NCI-H1048 (cell line): ENCODE data around the gene H2BW2.
"Not testable (repeated sequence)": the region's sequence is repeated elsewhere in the genome, so short reads cannot be mapped to it uniquely, and the experiment has no call there.

Source experiments
- DNase-seq: peaks from one replicate; lab custom pipeline; 2025; lab: John Stamatoyannopoulos, UW

H2BW2 gene

DNA sequence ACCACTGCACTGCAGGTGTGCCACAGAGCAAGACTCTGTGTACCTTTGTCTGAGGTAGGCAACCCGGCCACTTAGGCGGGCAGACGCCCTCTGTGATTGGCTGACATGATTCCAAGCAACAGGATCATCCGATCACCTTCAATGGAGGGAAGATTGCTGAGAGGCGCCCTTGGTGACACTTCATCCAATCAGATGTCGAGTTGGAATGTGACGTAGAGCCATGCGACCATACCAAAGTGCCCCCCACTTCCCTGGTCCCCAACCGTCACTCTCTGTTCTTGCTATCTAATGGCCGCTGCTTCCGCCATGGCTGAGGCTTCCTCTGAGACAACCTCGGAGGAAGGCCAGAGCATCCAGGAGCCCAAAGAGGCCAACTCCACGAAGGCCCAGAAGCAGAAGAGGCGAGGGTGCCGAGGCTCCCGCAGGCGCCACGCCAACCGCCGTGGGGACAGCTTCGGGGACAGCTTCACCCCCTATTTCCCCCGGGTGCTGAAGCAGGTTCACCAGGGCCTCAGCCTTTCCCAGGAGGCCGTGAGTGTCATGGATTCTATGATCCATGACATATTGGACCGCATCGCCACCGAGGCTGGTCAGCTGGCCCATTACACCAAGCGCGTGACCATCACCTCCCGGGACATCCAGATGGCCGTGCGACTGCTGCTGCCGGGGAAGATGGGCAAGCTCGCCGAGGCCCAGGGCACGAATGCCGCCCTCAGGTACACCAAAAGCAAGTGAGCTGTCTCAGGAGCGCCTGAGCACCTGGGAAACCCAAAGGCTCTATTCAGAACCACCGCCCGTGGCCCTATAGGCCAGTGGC lies at the start of gene H2BW2:
Gene H2BW2, plus strand, starts transcription at position 268 of the 817 bp plus-strand sequence. Its CDS starts 39 bp downstream, at position 307.
- no peak for DNase-seq

DNA sequence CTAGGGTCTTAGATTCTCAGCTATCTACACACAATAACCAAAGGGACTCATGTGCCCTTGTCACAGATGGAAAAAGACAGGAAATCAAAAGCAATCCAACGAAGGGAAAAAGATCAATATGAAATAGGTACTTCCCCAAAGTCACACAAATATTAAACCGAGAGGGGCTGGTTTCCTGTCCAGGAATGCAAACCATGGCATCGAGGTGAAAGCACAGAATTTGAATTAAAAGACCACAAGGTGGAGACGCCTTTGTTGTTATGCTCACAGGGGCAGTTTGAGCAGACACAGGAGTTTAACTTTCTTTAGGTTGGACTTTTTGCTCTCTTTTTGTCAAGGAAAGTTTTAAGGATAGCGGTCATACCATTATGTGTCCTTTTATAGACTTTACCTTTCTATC lies 40.5 kb upstream of the H2BW2 start:
- DNase-seq, result no peak

DNA sequence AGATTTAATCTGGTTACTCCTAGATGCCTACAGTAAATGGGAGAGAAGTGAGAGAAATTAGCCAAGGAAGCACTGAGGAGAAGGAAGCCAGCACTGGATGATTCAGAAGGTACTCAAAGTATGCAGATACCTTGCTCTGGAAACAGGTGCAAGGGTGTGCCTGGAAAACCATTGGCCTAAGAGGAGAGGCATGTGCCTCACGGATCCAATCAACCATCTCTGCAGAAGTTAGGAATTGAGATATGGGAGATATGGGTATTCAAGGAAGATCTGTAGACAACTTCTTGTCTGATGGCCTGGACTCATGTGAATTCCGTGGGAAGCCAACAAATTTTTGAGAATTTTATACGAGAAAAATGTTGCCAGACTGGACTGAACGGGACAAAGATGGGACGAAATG lies 30.9 kb upstream of the H2BW2 start:
- DNase-seq, result no peak

DNA sequence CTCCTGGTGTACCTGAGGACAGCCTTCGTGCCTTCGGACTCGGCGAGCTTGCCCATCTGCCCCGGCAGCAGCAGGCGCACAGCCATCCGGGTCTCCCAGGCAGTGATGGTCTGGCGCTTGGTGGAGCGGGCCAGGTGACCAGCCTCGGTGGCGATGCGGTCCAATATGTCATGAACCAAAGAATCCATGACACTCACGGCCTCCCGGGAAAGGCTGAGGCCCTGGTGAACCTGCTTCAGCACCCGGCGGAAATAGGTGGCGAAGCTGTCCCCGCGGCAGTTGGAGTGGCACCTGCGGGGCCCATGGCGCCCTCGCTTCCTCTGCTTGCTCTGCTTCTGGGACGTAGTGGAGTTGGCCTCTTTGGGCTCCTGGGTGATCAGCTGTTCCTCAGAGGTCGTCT lies 26.6 kb upstream of the H2BW2 start:
- no peak for DNase-seq

DNA sequence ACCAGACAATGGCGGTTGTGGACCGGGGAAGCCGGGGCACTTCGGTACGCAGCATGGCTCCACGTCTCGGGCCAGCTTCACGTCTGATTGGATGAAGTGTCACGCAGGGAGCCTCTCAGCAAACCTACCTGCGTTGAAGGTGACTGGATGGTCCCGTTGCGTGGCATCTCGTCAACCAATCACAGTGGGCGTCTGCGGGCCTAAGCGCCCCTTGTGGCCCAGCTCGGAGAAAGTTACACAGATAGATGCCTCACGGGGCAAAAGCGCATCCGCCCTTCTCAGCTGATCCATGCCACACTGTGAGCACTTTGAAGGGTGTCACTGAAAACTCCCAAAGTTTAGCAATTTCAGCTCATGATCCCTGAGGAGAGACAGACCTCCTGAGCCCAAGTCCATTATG lies 26.1 kb upstream of the H2BW2 start, which contains the start of gene H2BW1:
Gene H2BW1, minus strand, starts transcription at position 103 of the 400 bp plus-strand sequence. CDS start 132 bp downstream, outside the sequence.
- no peak for DNase-seq

DNA sequence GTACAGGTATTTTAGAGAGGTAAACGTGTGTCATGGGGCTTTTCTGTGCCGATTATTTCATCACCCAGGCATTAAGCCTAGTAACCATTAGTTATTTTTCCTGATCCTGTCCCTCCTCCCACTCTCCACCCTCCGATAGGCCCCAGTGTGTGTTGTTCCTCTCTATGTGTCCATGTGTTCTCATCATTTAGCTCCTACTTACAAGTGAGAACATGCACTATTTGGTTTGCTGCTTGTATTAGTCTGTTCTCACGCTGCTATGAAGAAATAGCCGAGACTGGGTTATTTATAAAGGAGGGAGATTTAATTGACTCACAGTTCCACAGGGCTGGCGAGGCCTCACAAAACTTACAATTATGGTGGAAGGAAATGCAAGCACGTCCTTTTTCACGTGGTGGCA lies 24.2 kb upstream of the H2BW2 start:
- DNase-seq, result not testable (repeated sequence)

DNA sequence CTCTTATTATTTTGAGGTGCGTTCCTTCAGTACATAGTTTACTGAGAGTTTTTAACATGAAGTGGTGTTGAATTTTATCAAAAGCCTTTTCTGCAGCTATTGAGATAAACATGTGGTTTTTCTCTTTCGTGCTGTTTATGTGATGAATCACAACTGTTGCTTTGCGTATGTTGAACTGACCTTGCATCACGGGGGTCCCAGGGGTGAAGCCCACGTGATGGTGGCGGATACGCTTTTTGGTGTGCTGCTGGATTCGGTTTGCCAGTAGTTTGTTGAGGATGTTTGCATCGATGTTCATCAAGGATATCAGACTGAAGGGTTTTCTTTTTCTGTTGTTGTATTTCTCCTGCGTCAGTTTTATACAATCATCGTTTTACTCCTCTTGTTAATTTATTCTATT lies 21.6 kb upstream of the H2BW2 start:
- no peak for DNase-seq

DNA sequence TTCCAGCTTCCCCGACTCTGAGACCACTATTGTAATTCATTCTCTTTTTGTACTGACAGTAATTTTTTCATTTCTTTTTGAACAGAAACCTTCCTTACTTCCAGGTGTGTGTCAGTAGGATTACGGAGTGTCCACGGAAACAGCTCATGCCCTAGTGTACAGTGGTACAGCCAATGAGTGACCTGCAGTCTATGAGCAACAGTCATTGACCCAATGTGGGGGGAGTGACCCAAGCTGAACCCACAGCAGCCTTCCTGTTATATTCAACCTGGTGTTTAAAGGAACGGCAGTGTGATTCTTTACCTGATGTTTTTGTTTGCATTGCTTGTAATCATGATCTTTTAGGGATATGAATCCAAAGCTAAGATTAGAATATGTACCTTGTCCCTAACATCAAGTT lies 1.2 kb downstream of the H2BW2 start:
- DNase-seq, result no peak

DNA sequence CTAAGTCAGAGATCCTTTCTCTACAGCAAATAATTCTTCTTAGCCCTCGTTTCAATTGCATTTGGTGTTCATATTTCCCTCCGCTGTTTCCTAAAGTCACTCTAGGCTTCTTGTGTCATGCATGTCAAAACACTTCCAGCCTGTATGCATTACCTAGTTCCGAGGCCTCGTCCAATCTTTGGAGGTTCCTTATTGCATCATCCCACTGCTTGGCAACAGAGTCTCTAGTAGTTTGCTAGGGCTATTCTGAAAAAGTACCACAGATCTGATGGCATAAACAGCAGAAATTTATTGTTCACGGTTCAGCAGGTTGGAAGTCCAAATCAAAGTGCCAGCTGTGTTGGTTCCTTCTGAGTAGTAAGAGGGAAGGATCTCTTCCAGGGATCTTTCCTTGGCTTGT lies 5.9 kb downstream of the H2BW2 start:
- no peak for DNase-seq

DNA sequence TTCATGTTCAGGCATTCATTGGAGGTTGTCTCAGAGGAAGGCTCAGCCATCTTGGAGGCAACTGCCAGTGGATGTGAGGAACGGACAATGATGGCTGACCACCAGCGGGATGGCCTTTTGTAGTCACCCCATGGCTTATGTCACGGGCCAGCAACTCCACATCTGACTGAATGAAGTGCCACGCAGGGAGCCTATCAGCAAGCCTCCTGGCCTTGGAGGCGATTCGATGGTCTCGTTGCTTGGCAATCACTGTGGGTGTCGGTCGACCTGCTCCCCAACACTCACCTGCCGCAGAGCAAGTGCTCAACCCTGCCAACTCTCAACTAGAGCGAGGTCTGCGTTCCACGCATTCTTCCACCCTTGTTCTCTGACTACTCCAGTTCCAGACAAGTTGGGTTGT lies 7.4 kb downstream of the H2BW2 start:
- DNase-seq, result no peak

DNA sequence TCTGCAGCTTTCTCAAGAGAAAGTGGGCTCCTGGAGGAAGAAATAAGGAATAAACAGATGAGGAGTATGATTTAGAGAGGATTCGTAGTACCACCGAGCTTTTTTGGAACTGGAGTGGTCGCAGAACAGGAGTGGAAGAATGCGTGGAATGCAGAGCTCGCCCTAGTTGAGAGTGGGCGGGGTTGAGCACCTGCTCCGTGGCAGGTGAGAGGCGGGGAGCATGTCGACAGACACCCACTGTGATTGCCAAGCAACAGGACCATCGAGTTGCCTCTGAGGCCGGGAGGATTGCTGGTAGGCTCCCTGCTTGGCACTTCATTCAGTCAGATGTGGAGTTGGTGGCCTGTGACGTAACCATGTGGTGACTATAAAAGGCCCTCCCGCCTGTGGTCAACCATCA lies 15.2 kb downstream of the H2BW2 start:
- not testable (repeated sequence) for DNase-seq

DNA sequence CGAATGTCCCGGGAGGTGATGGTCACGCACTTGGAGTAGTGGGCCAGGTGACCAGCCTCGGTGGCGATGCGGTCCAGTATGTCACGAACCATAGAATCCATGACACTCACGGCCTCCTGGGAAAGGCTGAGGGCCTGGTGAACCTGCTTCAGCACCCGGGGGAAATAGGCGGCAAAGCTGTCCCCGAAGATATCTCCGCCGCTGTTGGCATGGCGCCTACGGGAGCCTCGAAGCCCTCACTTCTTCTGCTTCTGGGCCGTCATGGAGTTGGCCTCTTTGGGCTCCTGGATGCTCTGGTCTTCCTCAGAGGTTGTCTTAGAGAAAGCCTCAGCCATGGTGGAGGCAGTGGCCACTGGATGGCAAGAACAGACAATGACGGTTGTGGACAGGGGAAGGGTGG lies 22.9 kb downstream of the H2BW2 start:
- not testable (repeated sequence) for DNase-seq

DNA sequence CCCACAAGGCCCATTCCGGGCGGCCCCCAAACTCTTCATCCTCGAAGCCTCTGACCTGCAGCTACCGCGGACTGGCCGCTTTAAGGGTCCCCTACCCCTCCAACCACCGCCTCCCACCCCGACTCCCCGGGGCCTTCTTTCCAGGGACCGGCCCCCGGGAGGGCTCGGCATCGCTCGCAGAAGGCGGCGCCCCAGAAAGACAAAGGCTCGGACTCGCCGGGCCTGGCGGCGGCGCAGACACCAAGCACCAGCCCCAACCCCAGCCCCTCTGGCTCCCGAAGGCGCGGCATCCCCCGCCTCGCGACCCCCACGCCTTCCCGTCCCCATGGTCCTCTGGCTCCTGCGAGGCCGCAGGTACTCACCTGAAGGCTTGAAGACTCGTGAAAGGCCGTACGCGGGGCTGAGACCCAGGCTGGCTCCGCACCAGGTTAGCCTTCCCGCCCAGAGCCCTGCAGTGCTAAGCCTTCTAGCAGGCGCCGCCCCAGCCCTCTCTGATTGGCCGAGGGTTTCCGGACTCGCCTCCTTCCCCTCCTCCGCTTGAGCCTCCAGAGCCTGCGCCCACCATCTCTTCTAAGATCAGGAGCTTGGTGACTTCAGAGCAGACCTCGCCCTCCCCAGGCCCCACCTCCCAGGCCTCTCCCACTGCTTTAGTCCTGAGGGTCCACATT lies 36.2 kb downstream of the H2BW2 start, which contains the start of gene TMSB15C:
Gene TMSB15C, minus strand, starts transcription at position 459 of the 668 bp plus-strand sequence.
- DNase-seq, result not testable (repeated sequence)

DNA sequence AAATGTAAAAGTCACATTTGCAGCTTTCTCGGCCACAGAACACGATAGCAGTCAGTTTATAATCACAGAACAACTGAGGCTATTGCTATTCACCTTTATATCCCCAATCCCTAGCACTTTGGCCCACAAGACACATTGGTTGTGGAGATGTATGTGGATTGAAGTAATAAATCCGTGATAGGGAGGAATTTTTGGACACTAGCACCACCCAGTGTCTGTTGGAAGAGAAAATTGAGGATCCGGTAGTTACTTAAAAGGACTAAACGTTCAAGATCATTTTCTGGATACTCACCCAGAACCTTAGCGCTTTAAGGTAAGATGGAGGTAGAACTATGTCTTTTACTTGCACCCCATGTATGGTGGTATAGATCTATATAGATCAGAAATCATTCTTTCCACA lies 38.1 kb downstream of the H2BW2 start:
- DNase-seq, result not testable (repeated sequence)

DNA sequence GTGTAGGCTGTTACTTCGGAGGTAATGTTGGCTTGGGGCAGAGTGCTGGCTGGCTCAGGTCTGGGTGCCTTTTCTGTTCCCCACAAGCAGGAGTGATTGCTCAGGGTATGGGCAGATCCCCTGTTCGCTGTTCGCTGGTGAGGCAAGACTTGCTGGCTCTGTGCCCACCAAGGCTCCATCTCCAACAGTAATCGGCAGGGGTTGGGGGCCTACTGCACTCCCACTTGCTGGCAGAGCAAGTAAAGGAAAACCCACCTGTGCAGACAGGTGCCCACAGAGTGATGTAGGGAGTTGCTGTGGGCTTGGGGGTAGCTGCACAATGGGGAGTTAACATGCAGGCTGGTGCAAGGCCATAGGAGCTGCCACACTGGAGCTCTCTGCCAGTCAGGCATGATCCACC lies 44.3 kb downstream of the H2BW2 start:
- DNase-seq, result no peak

DNA sequence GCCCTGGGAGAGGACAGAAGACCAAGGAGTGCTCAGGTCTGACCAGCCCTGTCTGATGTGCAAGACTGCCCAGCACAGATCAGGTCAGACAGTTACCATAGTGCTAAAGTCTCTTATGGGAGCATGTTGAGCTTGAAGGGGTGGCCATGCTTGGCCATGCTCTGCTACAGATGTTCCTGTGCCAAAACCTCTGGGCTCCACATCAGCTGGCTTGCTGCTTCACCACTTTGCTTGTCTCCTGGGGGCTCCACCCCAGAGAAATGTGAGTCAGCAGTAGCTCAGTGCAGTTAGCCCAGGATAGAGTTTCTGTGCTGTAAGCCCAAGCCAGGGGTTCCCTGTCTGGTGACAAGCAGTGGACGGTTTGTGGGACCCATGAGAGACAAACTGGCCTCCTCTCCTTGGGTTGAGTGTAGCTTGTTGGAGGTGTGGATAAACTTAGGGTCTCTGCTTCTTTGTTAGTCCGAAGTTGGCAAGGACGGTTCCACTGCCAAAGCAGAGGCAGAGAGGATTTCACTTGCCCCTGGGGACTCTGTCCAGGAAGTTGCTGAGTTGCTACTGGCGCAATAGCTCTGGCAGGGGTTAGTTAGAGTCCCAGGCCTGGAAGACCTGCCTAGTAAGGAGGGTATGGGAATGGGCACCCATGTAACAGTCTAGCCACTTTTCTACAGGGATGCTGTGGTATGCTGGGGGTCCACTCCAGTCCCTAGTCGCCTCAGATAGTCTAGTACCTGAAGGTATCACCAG lies 45.0 kb downstream of the H2BW2 start:
- no peak for DNase-seq

DNA sequence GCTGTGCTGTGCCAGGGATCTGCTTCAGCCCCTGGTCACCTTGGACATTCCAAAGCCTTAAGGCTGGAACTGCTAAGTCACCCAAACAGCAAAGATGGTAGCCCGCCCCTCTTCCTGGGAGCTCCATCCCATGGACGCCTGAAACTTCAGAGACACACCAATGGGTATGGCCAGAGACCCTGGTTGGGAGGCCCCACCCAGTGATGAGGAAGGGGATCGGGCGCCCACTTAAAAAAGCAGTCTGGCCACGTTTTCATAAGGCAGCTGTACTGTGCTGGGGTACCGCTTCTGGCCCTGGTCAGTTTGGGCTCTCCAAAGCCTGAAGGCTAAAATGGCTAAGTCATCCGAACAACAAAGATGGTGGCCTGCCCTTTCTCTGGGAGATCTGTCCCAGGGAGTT lies 45.7 kb downstream of the H2BW2 start:
- no peak for DNase-seq

DNA sequence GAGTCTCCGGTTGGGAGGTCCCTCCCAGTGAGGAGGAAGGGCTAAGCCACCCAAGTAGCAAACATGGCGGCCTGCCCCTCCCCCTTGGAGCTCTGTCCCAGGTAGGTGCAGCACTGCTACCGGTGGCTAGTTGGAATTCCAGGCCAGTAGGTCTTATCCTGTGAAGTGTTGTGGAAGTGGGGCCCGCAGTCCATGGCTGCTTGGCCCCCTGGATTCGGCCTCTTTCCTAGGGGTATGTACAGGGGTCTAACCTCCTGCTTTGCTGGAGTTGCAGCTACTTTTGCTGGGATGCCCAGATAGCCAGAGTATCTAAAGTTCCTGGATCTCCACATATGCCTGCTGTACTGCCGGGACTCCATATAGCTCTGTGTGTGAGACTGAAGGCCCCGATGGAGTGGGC lies 46.2 kb downstream of the H2BW2 start:
- no peak for DNase-seq
